Prostate gland (tissue), 2 donors: ENCODE results near the gene CLIC3. TPM values are rescaled to one million over a fixed set of nuclear protein-coding genes. Genes with fewer than 3 reads are reported as not detected.

Source experiments
- DNase-seq: peaks from one replicate; pipeline ENCODE4 v3.0.0-alpha.2; 2019; ENCODE audit warnings: low spot score
- H3K27ac ChIP-seq, 2 donors: fragments of 200-600 bp; sonication (generic); 2 replicates each; pipeline ENCODE4 v1.5.1; 2017 to 2019
- H3K27me3 ChIP-seq: fragments of 200-600 bp; sonication (generic); replicated peaks from 2 replicates; pipeline ENCODE4 v1.5.1; 2019; ENCODE audit not compliant: insufficient read depth
- H3K36me3 ChIP-seq, 2 donors: fragments of 200-600 bp; sonication (generic); 1 replicate in 1 of 2; 2 replicates in 1 of 2; pipeline versions ENCODE4 v1.5.1 to v1.8.1; 2017 to 2019
- H3K4me1 ChIP-seq: fragments of 200-600 bp; sonication (generic); replicated peaks from 2 replicates; pipeline ENCODE4 v1.5.1; 2019
- H3K4me3 ChIP-seq, 2 donors: fragments of 200-600 bp; sonication (generic); 2 replicates each; pipeline ENCODE4 v1.5.1; 2017 to 2019
- H3K9me3 ChIP-seq: fragments of 200-600 bp; sonication (generic); 2 replicates; pipeline ENCODE4 v1.5.1; 2017
- CTCF ChIP-seq, 4 experiments: fragments of 200-600 bp in 2 of 4; fragments of 450-650 bp in 2 of 4; sonication (generic) in 2 of 4; IDR thresholded peaks; 1 replicate in 3 of 4; 2 replicates in 1 of 4; pipeline ENCODE4 v1.5.1; 2016 to 2019; ENCODE audit warnings: antibody characterized with exemption in 4 of 4, mild to moderate bottlenecking in 2 of 4, moderate library complexity in 2 of 4
- POLR2A ChIP-seq: fragments of 450-650 bp; IDR thresholded peaks from one replicate; pipeline ENCODE4 v1.6.1; 2016; ENCODE audit warnings: antibody characterized with exemption, mild to moderate bottlenecking
- POLR2AphosphoS5 ChIP-seq: sonication (generic); formaldehyde crosslinking; IDR thresholded peaks from one replicate; pipeline ENCODE4 v1.6.1; 2017; ENCODE audit warnings: antibody characterized with exemption
- whole genome bisulfite sequencing: methylation state at CpG from one replicate; pipeline ENCODE4 v1.1.5; 2018; 5-methylcytosine and 5-hydroxymethylcytosine counted together
- intact Hi-C: fragments of 100-400 bp; cut with DNase I; formaldehyde crosslinking; loops from one replicate; pipeline ENCODE4 v1.14.2; 2022
- total RNA-seq, 2 donors: library from RNA; depleted of rRNA; stranded (reverse); fragments of >200 nt; gene quantifications; one replicate each; pipeline ENCODE4 v1.1.0, GENCODE V29; 2016

Gene CLIC3
- total RNA-seq, 2 donors from 2014 or later: 4.2 to 6.7 TPM

GRCh38 chr9:136982232-136983051, 13.9 kb downstream of the CLIC3 start, which contains the start of gene LCNL1:
Gene LCNL1, plus strand, starts transcription at chr9:136982993. Its CDS starts 594 bp downstream, at chr9:136983587.
- Histone ChIP-seq H3K4me3 (no peak within 1 kb of the TSS), H3K4me1 (no peaks in the 10 kb centered on the region), H3K27ac (no peak within 1 kb of the TSS), H3K27me3 (peaks cover 1% of the 10 kb centered on the region), H3K36me3 (no peaks in the 10 kb centered on the region), H3K9me3 (no peaks in the 10 kb centered on the region)
- no peak for DNase-seq
- intact Hi-C loops: no loop called here
- 79% methylated on average over 16 of the region's 18 CpGs for WGBS
- TF ChIP-seq POLR2AphosphoS5 (no peak), CTCF (IDR thresholded peaks at IDR 0.05) (no peak), POLR2A (no peak)

GRCh38 chr9:136981588-136982231, 14.7 kb downstream of the CLIC3 start:
- intact Hi-C loops: no loop called here
- no peak overlapping the region for H3K27ac ChIP-seq
- no peak for TF ChIP-seq POLR2A
- WGBS: 58% methylated on average over 16 of the region's 17 CpGs
- no peaks in the 10 kb centered on the region for H3K9me3 ChIP-seq
- H3K4me3 ChIP-seq: no peak overlapping the region
- peaks cover 1% of the 10 kb centered on the region for H3K27me3 ChIP-seq
- H3K36me3 ChIP-seq: no peaks in the 10 kb centered on the region
- H3K4me1 ChIP-seq: no peaks in the 10 kb centered on the region
- no peak for DNase-seq

- 93% methylated on average over 16 of the region's 16 CpGs for WGBS
- DNase-seq: no peak
- Histone ChIP-seq H3K4me3 (no peak overlapping the region), H3K27ac (no peak overlapping the region), H3K9me3 (no peaks in the 10 kb centered on the region), H3K27me3 (peaks cover 1% of the 10 kb centered on the region), H3K4me1 (no peaks in the 10 kb centered on the region), H3K36me3 (no peaks in the 10 kb centered on the region)
- intact Hi-C loops: no loop called here
- TF ChIP-seq POLR2A: no peak
- no peak for TF ChIP-seq POLR2AphosphoS5
- TF ChIP-seq CTCF (IDR thresholded peaks at IDR 0.05): no peak
Observed at GRCh38 chr9:136980669-136981478, 15.5 kb downstream of the CLIC3 start.

- peaks cover 1% of the 10 kb centered on the region for H3K27me3 ChIP-seq
- H3K4me1 ChIP-seq: no peaks in the 10 kb centered on the region
- no peaks in the 10 kb centered on the region for H3K36me3 ChIP-seq
- no peak overlapping the region for H3K27ac ChIP-seq
- H3K4me3 ChIP-seq: no peak overlapping the region
- intact Hi-C loops: no loop called here
- 87% methylated on average over 20 of the region's 26 CpGs for WGBS
- H3K9me3 ChIP-seq: no peaks in the 10 kb centered on the region
- TF ChIP-seq POLR2AphosphoS5: no peak
- no peak for TF ChIP-seq CTCF (IDR thresholded peaks at IDR 0.05)
- TF ChIP-seq POLR2A: no peak
- no peak for DNase-seq
Observed at GRCh38 chr9:136979769-136980587, 16.4 kb downstream of the CLIC3 start.
